NCI-H2107 treated with DMSO at 0.1 percent for 48 hours (cell line): Measurements from ENCODE around the gene NSUN2.
"Not testable (repeated sequence)": the region's sequence is repeated elsewhere in the genome, so short reads cannot be mapped to it uniquely, and the experiment has no call there.

ENCODE experiments used
- DNase-seq: peaks from one replicate; lab custom pipeline; 2025; ENCODE audit not compliant: unreplicated experiment; lab: John Stamatoyannopoulos, UW

Gene NSUN2

DNA sequence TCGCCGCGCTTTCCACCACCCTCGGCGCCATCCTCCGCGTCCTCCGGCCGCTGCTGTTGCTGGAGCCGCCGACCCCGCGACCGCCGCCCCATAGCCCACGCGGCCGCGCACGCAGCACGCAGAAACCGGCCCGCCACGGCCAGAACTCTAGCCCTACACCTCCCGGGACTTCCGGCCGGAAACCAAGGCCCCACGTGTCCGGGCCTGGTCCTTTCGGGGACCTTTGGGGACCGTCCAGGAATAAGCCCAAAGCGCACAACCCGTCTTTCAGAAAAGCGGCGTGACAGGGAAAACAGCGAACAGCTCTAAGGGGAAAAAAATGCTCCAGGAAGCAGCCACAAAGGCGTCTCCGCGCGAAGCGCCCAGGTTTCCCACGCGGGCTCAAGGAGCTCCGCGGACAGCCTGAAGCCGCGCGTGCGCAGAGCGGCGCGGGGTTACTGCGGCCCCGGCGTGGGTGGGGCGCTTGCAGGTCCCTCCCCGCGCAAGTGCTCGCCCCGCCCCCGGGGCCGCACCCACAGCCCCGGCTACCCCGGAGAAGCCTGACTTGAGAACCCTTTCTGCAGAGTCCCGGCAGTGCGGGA, at the start of gene NSUN2, which contains the start of gene SRD5A1:
NSUN2 (minus strand) TSS at position 157 of the 581 bp plus-strand sequence; CDS start at position 92, 65 bp downstream.
SRD5A1 (plus strand) TSS at position 553 of the 581 bp plus-strand sequence. CDS start 137 bp downstream, outside the sequence.
- peak; percentile 87 for DNase-seq

DNA sequence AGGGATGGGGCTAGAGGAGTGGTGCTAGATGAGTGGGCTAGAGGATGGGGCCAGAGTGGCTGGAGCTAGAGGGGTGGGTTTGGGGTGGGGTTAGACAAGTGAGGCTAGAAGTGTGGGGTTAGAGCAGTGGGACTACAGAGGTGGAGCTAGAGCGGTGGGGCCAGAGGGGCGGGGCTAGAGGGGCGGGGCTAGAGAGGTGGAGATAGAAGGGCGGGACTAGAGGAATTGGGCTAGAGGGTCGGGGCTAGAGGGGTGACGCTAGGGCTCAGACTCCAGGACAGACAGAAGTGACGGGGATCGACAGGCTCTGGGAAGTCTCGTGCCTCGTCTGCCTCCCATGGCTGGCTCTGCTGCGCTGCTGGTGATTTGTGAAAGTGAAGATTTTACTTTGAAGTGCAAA, 49.4 kb upstream of the NSUN2 start:
- DNase-seq: no peak

DNA sequence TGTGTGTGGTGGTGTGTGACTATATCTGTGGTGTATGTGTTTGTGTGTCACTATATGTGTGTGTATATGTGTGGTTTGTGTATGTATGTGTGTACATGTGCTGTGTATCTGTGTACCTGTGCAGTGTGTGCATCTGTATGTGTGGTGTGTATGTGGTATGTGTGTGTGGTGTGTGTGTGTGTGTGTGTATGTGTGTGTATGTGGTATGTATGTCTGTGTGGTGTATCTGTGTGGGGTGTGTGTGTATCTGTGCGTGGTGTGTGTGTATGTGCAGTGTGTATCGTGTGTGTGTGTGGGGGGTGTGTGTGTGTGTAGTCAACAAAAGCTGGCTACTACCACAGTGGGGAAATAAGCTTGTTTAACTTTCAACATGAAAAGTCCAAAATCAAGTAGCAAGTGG, 48.8 kb upstream of the NSUN2 start:
- no peak for DNase-seq

- no peak for DNase-seq
Observed at GRCh38 chr5:6680922-6681321, 48.1 kb upstream of the NSUN2 start.

GRCh38 chr5:6678385-6678784, 45.5 kb upstream of the NSUN2 start:
- no peak for DNase-seq

GRCh38 chr5:6676702-6677101, 43.9 kb upstream of the NSUN2 start:
- DNase-seq: no peak

- no peak for DNase-seq
Observed at GRCh38 chr5:6675784-6676491, 43.1 kb upstream of the NSUN2 start.

DNA sequence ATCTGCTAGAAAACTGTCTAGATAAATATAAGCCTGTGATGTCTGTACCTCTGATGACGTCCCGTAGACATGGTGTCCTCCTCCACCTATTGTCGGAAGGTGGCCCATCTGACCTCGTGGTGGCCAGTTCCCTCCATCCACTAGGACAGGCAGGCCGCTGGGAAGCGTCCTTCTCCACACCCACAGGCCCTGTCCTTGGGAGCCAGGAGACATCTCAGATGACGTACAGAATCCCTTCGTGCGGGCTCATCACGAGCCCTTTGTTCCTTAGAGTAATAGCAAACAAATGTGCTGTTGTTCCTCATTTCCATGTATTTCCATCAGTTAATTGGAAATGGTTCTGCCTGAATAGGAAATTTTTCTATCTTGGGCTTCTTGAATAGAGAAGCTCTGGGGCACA, 42.0 kb upstream of the NSUN2 start:
- no peak for DNase-seq

DNA sequence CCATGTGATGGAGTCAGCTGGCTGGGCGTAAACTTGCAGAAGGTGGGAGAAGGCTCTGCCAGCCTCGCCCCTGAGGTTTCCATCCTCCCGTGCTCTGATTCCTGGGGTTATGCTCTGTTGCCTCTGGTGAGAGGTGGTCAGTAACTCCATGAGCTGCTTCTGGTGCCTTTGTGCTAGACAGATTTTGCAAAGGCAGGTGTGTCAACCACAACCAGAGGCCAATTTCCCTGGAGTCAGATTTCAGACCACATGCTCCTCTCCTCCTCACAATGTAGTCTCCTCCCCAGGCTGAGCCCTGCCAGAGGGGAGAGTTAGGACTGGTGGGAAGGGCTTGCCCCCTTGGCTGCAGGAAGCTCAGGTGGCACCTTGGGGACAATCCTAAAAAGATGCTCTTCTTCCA, 41.6 kb upstream of the NSUN2 start:
- peak; percentile 98 for DNase-seq

DNA sequence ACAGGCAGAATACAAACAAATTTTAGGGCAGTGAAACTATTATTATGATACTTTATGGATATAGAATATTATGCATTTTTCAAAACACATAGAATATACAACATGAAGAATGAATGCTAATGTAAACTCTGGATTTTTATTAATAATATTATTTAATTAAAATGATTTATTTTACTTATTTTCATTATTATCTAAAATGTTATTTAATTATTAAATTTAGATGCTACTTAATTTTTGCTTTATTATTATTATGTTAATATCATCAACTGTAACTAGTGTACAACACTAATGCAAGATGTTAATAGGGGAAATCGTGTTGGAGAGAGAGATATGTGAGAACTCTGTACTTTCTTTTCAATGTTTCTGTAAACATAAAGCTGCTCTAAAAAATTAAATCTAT, 41.1 kb upstream of the NSUN2 start:
- DNase-seq: no peak

GRCh38 chr5:6673031-6673430, 40.2 kb upstream of the NSUN2 start:
- DNase-seq: no peak

DNA sequence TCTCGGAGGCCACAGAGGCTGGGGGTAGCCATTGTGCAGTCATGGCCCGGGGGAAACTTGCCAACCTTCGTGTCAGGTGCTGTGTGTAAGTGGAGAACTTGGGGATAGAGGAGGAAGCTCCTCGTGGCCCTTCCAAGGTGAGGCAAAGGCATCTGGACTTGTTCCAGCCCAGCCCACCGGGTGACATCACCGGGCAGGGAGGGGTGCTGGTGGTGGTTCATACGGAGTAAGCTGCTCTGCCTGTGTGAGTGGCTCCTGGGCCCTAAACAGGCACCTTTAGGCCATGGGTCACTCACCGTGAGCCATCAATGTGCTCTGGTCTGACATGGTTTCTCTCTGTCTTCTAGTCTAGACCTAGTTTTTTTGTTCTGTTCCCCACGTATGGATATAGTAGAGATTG, 35.9 kb upstream of the NSUN2 start:
- not testable (repeated sequence) for DNase-seq

GRCh38 chr5:6667648-6668047, 34.8 kb upstream of the NSUN2 start:
- no peak for DNase-seq

DNA sequence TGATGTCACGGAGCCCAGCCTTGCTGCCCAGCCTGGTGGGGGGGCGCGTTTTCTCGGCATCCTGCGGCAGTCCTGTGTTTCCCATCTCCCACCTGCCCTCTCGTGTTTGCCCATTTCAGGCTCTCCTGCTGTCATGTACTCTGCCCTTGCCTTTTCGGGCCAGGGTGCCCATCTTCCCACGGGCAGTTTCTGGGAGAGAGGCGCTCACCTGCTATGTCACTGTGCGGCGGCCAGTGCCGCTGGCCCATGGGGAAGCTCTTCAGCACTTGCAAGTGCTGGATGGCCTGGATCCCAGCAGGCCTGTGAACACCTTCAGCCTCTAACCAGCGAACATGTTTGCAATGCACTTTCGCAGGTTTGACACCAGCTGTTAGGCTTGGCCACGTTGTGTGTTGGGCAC, 33.9 kb upstream of the NSUN2 start:
- no peak for DNase-seq

DNA sequence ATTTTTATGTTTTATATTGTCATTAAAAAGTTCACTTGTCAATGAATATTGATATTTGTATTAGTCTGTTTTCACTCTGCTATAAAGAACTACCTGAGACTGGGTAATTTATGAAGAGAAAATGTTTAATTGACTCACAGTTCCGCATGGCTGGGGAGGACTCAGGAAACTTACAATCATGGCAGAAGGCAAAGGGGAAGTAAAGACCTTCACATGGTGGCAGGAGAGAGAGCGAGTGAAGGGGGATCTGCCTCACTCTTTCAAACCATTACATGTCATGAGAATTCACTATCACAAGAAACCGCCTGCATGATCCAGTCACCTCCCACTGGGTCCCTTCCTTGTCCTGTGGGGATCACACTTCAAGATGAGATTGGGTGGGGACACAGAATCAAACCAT, 27.8 kb upstream of the NSUN2 start:
- no peak for DNase-seq

DNA sequence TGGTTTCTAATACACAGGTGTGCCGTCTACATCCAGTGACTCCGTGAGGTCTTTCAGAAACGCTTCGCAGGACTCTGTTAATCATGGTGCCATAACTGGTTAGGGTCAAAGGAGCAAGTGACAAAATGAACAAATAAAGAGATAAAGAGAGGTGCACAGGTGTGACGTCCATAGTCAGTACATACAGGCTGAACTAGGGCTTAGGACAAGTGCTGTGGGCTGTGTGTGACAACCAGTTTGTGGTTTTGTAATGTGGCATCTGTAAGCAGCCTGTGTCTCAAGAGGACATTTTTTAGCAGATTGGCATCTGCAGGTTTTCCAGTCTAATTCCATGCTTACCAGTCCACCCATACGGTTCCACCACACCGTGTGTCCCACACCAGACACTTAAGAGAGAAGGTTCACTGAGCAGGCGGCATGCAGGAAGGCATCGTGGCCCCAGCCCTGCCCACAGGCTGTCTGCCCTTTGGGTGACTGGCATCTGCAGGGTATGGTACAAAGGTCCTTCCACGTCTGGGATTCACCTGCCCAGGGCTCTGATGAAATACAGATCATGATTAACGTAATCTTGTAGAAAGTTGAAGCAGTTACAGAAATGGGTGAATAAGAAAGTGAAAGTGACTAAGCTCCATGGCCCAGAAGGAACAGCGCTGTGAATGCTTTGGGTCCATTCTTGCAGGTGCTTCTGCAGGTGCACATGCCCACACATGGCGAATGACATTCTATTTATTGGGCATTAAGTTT, 27.3 kb upstream of the NSUN2 start:
- no peak for DNase-seq

GRCh38 chr5:6656680-6657079, 23.8 kb upstream of the NSUN2 start:
- no peak for DNase-seq

GRCh38 chr5:6655432-6655831, 22.6 kb upstream of the NSUN2 start:
- no peak for DNase-seq

- DNase-seq: peak; percentile 92
Observed at GRCh38 chr5:6652025-6652424, 19.2 kb upstream of the NSUN2 start.

DNA sequence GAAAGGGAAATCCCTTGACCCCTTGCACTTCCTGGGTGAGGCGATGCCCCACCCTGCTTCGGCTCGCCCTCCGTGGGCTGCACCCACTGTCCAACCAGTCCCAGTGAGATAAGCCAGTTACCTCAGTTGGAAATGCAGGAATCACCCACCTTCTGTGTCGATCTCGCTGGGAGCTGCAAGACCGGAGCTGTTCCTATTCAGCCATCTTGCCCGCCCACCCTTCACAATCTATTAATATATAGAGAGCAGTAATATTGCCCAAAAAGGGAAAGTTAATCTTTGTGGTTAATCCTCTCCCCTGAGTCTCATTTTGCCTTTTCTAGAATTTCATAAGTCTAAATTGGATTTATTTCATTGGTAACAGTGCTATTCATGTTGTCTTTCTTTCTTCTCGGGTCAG, 16.8 kb upstream of the NSUN2 start:
- DNase-seq: no peak

GRCh38 chr5:6649186-6649585, 16.3 kb upstream of the NSUN2 start:
- DNase-seq: no peak
